Endothelial cell of umbilical vein (primary cell): ENCODE measurements around the gene CCDC30. TPM values are rescaled to one million over a fixed set of nuclear protein-coding genes. Genes with fewer than 3 reads are reported as not detected.

Source experiments
- BruUV-seq: library from RNA; stranded (reverse); fragments of 400-500 nt; replicated peaks from 2 replicates; lab custom pipeline; 2021; lab: Mats Ljungman, UMichigan
- CTCF ChIA-PET: fragments of 300-600, 350-600 bp; sonication (Branson Sonifier 250); formaldehyde crosslinking; loops from one replicate; lab custom pipeline; 2021; ENCODE audit warnings: antibody characterized with exemption, inconsistent platforms; lab: Charles Lee
- POLR2A ChIA-PET: fragments of 300-600, 350-600 bp; sonication (Branson Sonifier 250); formaldehyde crosslinking; loops from one replicate; lab custom pipeline; 2021; ENCODE audit warnings: antibody characterized with exemption, inconsistent platforms; lab: Charles Lee
- DNase-seq: peaks from one replicate; pipeline ENCODE4 v3.0.0-alpha.2; 2011; ENCODE audit warnings: low read depth, low spot score
- FAIRE-seq: peaks from 2 replicates; lab custom pipeline; 2011; peaks lifted over from hg19 to GRCh38; lab: Jason Lieb, UNC
- H2AFZ ChIP-seq: 2 replicates; pipeline ENCODE4 v1.6.0; 2012; ENCODE audit warnings: low read depth, low read length, control low read depth, inconsistent platforms
- H3K27ac ChIP-seq: 2 replicates; pipeline ENCODE4 v1.5.1; 2011; ENCODE audit warnings: low read depth, mild to moderate bottlenecking, control low read depth, low read length, moderate library complexity; ENCODE audit not compliant: insufficient read depth
- H3K27me3 ChIP-seq, 2 experiments: 2 replicates each; pipeline versions ENCODE4 v1.6.0 to v1.6.1; 2011; ENCODE audit warnings: low read length in 2 of 2, mixed read lengths in 1 of 2; ENCODE audit not compliant: control insufficient read depth in 2 of 2, insufficient read depth in 2 of 2
- H3K36me3 ChIP-seq, 2 experiments: 2 replicates in 1 of 2; 3 replicates in 1 of 2; pipeline ENCODE4 v1.5.1; 2011; ENCODE audit warnings: low read length in 2 of 2, mild to moderate bottlenecking in 1 of 2, moderate library complexity in 1 of 2; ENCODE audit not compliant: control insufficient read depth in 2 of 2, insufficient read depth in 2 of 2; ENCODE audit errors: extremely low read depth in 1 of 2
- H3K4me1 ChIP-seq: 3 replicates; pipeline ENCODE4 v1.5.1; 2011; ENCODE audit warnings: mild to moderate bottlenecking, low read length; ENCODE audit not compliant: control insufficient read depth, insufficient read depth; ENCODE audit errors: extremely low read depth
- H3K4me2 ChIP-seq: 2 replicates; pipeline ENCODE4 v1.6.1; 2011; ENCODE audit warnings: low read length, control low read depth, mixed read lengths; ENCODE audit not compliant: insufficient read depth
- H3K4me3 ChIP-seq, 3 experiments: fragments of 200-600 bp in 1 of 3; sonication (generic), shearing (Covaris generic) in 1 of 3; replicated peaks in 1 of 3; 2 replicates each; pipeline ENCODE4 v1.5.1; 2011 to 2016; ENCODE audit warnings: control low read depth in 3 of 3, low read length in 3 of 3, mild to moderate bottlenecking in 2 of 3, inconsistent platforms in 1 of 3, low read depth in 1 of 3, moderate library complexity in 1 of 3; ENCODE audit not compliant: insufficient read depth in 1 of 3
- H3K79me2 ChIP-seq: 2 replicates; pipeline ENCODE4 v1.6.0; 2012; ENCODE audit warnings: low read length, inconsistent platforms; ENCODE audit not compliant: control insufficient read depth, insufficient read depth
- H3K9ac ChIP-seq: replicated peaks from 2 replicates; pipeline ENCODE3; 2011; ENCODE audit warnings: low read length, control low read depth; ENCODE audit not compliant: insufficient read depth; ENCODE audit errors: extremely low read depth
- H3K9me1 ChIP-seq: replicated peaks from 3 replicates; pipeline ENCODE4 v1.6.0; 2011; ENCODE audit warnings: mild to moderate bottlenecking, low read length; ENCODE audit not compliant: control insufficient read depth, insufficient read depth; ENCODE audit errors: extremely low read depth
- H3K9me3 ChIP-seq: replicated peaks from 2 replicates; pipeline ENCODE4 v1.5.1; 2012; ENCODE audit warnings: low read length, inconsistent platforms; ENCODE audit not compliant: control insufficient read depth, insufficient read depth
- H4K20me1 ChIP-seq: replicated peaks from 2 replicates; pipeline ENCODE3; 2011; ENCODE audit warnings: mild to moderate bottlenecking, low read length; ENCODE audit not compliant: control insufficient read depth, insufficient read depth; ENCODE audit errors: extremely low read depth
- CTCF ChIP-seq, 2 donors: IDR thresholded peaks; 1 replicate in 1 of 2; 2 replicates in 1 of 2; pipeline ENCODE4 v1.5.1; 2011; ENCODE audit warnings: low read length in 2 of 2, mild to moderate bottlenecking in 2 of 2, moderate library complexity in 2 of 2, control low read depth in 1 of 2, inconsistent platforms in 1 of 2, low read depth in 1 of 2; ENCODE audit not compliant: insufficient read depth in 1 of 2; ENCODE audit errors: extremely low read depth in 1 of 2
- EZH2 ChIP-seq: IDR thresholded peaks from 2 replicates; pipeline ENCODE4 v1.6.1; 2012; ENCODE audit warnings: borderline replicate concordance, low read depth, mild to moderate bottlenecking, moderate library complexity, low read length, inconsistent platforms; ENCODE audit not compliant: severe bottlenecking
- FOS ChIP-seq: IDR thresholded peaks from 2 replicates; pipeline ENCODE4 v1.6.1; 2011; ENCODE audit warnings: mild to moderate bottlenecking, low read length, moderate library complexity, borderline replicate concordance; ENCODE audit not compliant: insufficient read depth
- GATA2 ChIP-seq: IDR thresholded peaks from 2 replicates; pipeline ENCODE4 v1.7.0; 2011; ENCODE audit warnings: low read depth, mild to moderate bottlenecking, moderate library complexity, mixed read lengths, low read length; ENCODE audit not compliant: insufficient read length, insufficient read depth
- JUN ChIP-seq: IDR thresholded peaks from 2 replicates; pipeline ENCODE4 v1.6.1; 2011; ENCODE audit warnings: borderline replicate concordance, low read depth; ENCODE audit not compliant: insufficient read length, insufficient read depth
- MAX ChIP-seq: IDR thresholded peaks from 2 replicates; pipeline ENCODE4 v1.6.1; 2011; ENCODE audit not compliant: insufficient read depth, insufficient read length
- MYC ChIP-seq: IDR thresholded peaks from one replicate; pipeline ENCODE4 v1.6.1; 2011; ENCODE audit warnings: mild to moderate bottlenecking, low read depth, low read length
- POLR2A ChIP-seq: IDR thresholded peaks from 2 replicates; pipeline ENCODE4 v1.6.1; 2012; ENCODE audit warnings: low read depth, mild to moderate bottlenecking, control low read depth, low read length
- POLR2AphosphoS5 ChIP-seq: IDR thresholded peaks from 2 replicates; pipeline ENCODE4 v1.6.1; 2012; ENCODE audit warnings: low read depth, mild to moderate bottlenecking, control low read depth, low read length, moderate library complexity; ENCODE audit not compliant: insufficient read depth
- dilution Hi-C: fragments of 300-500 bp; cut with MboI; formaldehyde crosslinking; loops from one replicate; pipeline ENCODE4 v1.15.0; 2019; ENCODE audit warnings: low sequenced_read_pairs; ENCODE audit not compliant: extremely low pct_ligation_motif_present
- intact Hi-C: fragments of 100-400 bp; cut with micrococcal nuclease; formaldehyde crosslinking; loops from one replicate; pipeline ENCODE4 v1.10.0; 2022
- polyA plus RNA-seq, 4 experiments: library from polyadenylated mRNA; depleted of rRNA in 3 of 4; stranded (reverse) in 3 of 4; unstranded in 1 of 4; fragments of >200 nt; gene quantifications; 2 replicates each; pipeline versions ENCODE4 v1.2.1 to v1.2.3, GENCODE V29; 2011 to 2012; ENCODE audit warnings: missing spikeins in 1 of 4
- total RNA-seq: library from RNA; stranded (reverse); gene quantifications from 2 replicates; pipeline ENCODE4 v1.2.3, GENCODE V29; 2021

Gene CCDC30
- total and polyA plus RNA-seq, 2 donors (not counting 3 experiments of a cell fraction or from before 2014, with no cell fraction given): 0.19 to 2.9 TPM

GRCh38 chr1:42419126-42419821, 43.8 kb upstream of the CCDC30 start:
- FAIRE-seq: no peak
- Histone ChIP-seq H4K20me1 (no peaks in the 10 kb centered on the region), H2AFZ (no peak overlapping the region), H3K27ac (no peak overlapping the region), H3K4me1 (peaks cover 2% of the 10 kb centered on the region), H3K79me2 (no peaks in the 10 kb centered on the region), H3K9ac (no peak overlapping the region), H3K4me2 (no peak overlapping the region), H3K4me3 (no peak overlapping the region), H3K9me3 (no peaks in the 10 kb centered on the region), H3K9me1 (no peaks in the 10 kb centered on the region), H3K27me3 (peaks cover 10 to 13% of the 10 kb centered on the region in 2 experiments), H3K36me3 (no peaks in the 10 kb centered on the region)
- no peak for DNase-seq
- no TSS peak for BruUV-seq
- ChIA-PET CTCF (interaction anchor here (1.3 kb wide), 1 partner anchor 8 kb away, joined by 4 read pairs; no protein-coding TSS in a partner anchor), POLR2A (no interaction called here)
- intact Hi-C loops: no loop called here
- TF ChIP-seq MYC: no peak
- no peak for TF ChIP-seq JUN
- no peak for TF ChIP-seq POLR2AphosphoS5
- TF ChIP-seq FOS: no peak
- no peak for TF ChIP-seq MAX
- TF ChIP-seq EZH2: no peak
- TF ChIP-seq CTCF (IDR thresholded peaks at IDR 0.05; ENCODE audit: extremely low read depth in 1 of 2, insufficient read depth in 1 of 2, low read depth in 1 of 2, low read length in 2 of 2): no peak
- no peak for TF ChIP-seq GATA2
- no peak for TF ChIP-seq POLR2A
- dilution Hi-C loops: no loop called here
